Neural cell (in vitro differentiated cells): ENCODE data around the gene ASNSD1.

Experiments
- CTCF ChIP-seq: fragments of 450-650 bp; IDR thresholded peaks from 2 replicates; pipeline ENCODE4 v1.5.1; 2014; ENCODE audit warnings: antibody characterized with exemption, mild to moderate bottlenecking, moderate library complexity; ENCODE audit not compliant: poor library complexity, severe bottlenecking
- POLR2AphosphoS5 ChIP-seq: IDR thresholded peaks from 2 replicates; pipeline ENCODE4 v1.6.1; 2012
- RAD21 ChIP-seq: fragments of 450-650 bp; conservative IDR thresholded peaks from 2 replicates; pipeline ENCODE4 v1.6.1; 2014; ENCODE audit warnings: antibody characterized with exemption, mild to moderate bottlenecking, moderate library complexity

DNA sequence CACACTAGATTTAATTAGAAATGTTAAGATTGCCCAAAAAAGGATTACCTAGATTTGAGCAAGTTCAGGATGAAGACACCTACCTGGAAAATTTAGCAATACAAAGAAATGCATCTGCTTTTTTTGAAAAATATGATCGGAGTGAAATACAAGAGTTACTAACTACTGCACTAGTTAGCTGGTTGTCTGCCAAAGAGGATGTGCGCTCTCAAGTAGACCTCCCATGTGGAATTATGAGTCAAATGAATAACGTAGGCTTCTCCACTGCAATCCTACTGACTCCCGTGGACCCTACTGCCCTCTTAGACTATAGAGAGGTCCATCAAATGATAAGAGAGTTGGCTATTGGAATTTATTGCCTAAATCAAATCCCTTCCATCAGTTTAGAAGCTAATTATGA, 15.2 kb downstream of the ASNSD1 start:
- no peak for TF ChIP-seq CTCF
- TF ChIP-seq RAD21, result no peak
- TF ChIP-seq POLR2AphosphoS5, result no peak
